ENCODE results near the gene PTGIR.

- no peak for TF ChIP-seq CTCF (conservative IDR thresholded peaks at IDR 0.05 in 1 of 2, IDR thresholded peaks at IDR 0.05 in 1 of 2; ENCODE audit: extremely low read depth in 1 of 2, insufficient read depth in 1 of 2, low read depth in 1 of 2, low read length in 2 of 2)
- no peak for TF ChIP-seq EZH2 (IDR thresholded peaks at IDR 0.05; ENCODE audit: borderline replicate concordance, low read length)
Observed at GRCh38 chr19:46587861-46588260, 37.0 kb downstream of the PTGIR start.
